ENCODE data around the gene RNASE3.

The RNASE3 gene

DNA sequence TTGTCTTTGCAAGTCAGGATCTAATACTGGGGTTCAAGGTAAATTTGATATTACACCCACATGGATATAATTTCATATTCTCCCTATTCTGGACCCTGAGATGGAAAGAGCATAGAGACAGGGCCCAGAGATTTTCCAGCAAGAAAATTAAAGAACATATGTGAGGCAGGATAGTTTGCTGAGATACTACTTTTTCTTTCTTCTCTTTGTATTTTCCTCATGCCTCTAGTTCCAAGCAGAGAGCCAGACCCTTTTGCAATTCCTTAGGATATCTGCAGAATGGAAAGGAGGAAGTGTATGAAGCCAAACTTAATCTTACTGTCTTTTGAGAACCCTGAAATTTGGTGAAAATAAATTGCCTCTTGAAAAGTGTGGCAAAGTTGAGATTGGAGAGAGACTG lies 34.0 kb upstream of the RNASE3 start:
- TF ChIP-seq, protein P1, sequence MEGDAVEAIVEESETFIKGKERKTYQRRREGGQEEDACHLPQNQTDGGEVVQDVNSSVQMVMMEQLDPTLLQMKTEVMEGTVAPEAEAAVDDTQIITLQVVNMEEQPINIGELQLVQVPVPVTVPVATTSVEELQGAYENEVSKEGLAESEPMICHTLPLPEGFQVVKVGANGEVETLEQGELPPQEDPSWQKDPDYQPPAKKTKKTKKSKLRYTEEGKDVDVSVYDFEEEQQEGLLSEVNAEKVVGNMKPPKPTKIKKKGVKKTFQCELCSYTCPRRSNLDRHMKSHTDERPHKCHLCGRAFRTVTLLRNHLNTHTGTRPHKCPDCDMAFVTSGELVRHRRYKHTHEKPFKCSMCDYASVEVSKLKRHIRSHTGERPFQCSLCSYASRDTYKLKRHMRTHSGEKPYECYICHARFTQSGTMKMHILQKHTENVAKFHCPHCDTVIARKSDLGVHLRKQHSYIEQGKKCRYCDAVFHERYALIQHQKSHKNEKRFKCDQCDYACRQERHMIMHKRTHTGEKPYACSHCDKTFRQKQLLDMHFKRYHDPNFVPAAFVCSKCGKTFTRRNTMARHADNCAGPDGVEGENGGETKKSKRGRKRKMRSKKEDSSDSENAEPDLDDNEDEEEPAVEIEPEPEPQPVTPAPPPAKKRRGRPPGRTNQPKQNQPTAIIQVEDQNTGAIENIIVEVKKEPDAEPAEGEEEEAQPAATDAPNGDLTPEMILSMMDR (IDR thresholded peaks at IDR 0.05; ENCODE audit: low read depth, low read length, missing control alignments), result no peak
- Histone ChIP-seq H3K27me3 (replicated peaks) (no peaks in the 10 kb centered on the region), H3K27ac (no peak overlapping the region), H3K4me3 (ENCODE audit: low read depth, low read length) (no peak overlapping the region), H3K36me3 (replicated peaks) (no peaks in the 10 kb centered on the region)
- in situ Hi-C loops (cut with HindIII; ENCODE audit: low pct_ligation_motif_present, low sequenced_read_pairs), result no loop called here
- no peak for DNase-seq

DNA sequence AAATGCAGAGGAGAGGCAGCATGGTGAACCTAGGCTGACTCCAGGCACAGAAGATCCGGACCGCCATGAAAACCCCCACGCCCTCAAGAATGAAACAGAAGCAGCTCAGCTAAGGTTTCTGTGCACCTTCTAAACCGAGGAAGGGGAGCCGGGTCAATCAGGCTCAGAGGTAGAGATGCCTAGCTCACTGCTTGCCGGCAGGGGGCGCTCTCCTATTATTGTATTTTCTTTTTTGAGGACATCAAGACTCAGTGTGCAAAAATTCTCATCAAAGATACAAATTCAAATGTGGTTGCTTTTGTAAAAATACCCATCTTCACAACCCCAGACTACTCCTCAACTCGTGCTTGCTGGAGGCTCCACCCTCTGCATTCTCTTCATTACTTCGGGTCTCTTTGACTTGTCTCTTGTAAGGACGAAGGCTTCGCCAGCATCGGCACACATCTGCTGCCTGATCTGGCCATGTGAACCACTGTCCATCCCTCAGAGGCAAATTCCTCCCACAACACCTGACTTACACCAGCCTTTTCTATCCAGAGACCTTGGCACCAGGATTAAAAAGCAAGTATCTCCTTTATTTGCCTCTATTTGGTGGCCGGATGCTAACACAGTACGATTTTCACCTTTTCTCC lies 33.4 kb upstream of the RNASE3 start:
- in situ Hi-C loops (cut with HindIII; ENCODE audit: low pct_ligation_motif_present, low sequenced_read_pairs), result no loop called here
- Histone ChIP-seq H3K27me3 (replicated peaks) (no peaks in the 10 kb centered on the region), H3K4me3 (ENCODE audit: low read depth, low read length) (no peak overlapping the region), H3K27ac (no peak overlapping the region), H3K36me3 (replicated peaks) (no peaks in the 10 kb centered on the region)
- DNase-seq, result peak; percentile 42
- TF ChIP-seq, protein P1 (IDR thresholded peaks at IDR 0.05; ENCODE audit: low read depth, low read length, missing control alignments), result peak; percentile 89

DNA sequence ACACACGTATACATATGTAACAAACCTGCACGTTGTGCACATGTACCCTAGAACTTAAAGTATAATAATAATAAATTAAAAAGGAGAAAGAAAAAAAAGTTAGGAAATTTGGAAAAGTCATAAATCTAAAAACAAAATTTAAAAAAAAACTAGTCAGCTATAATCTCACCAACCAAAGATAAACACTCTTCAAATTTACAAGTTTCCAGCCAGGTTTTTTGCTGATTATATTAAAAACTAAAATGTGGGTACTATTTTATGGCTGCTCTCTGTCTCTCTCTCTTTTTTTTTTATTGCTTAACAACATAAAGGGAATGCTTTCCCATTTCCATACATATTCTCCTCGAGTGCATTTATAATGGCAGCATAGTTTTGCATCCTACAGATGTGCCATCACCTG lies 25.0 kb upstream of the RNASE3 start:
- H3K27me3 ChIP-seq (replicated peaks), result no peaks in the 10 kb centered on the region
- in situ Hi-C loops (cut with HindIII; ENCODE audit: low pct_ligation_motif_present, low sequenced_read_pairs), result no loop called here
- H3K4me3 ChIP-seq (ENCODE audit: low read depth, low read length), result no peak overlapping the region
- H3K27ac ChIP-seq, result no peak overlapping the region
- TF ChIP-seq, protein P1 (IDR thresholded peaks at IDR 0.05; ENCODE audit: low read depth, low read length, missing control alignments), result no peak
- no peaks in the 10 kb centered on the region for H3K36me3 ChIP-seq (replicated peaks)
- no peak for DNase-seq

DNA sequence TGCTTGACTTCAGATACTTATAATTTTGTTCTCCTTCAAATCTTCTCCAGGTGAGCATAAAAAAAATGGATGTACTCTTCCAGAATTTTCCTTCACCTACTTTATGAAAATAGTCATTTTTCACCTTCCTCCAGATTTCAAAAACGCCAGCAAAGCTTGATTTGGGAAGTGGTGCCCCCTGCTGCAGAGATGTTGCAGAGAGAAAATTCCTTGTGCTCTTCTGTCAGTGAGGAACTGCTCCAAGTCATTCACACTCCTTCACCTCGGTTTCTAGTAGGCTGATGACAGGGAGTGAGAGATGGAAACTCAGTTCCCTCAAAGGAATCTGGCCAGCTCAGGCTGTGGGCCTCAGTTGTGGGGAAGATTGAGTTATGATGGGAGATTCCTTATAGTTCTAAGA lies 24.2 kb upstream of the RNASE3 start:
- TF ChIP-seq, protein P1 (IDR thresholded peaks at IDR 0.05; ENCODE audit: low read depth, low read length, missing control alignments), result peak; percentile 66
- DNase-seq, result peak; percentile 9
- in situ Hi-C loops (cut with HindIII; ENCODE audit: low pct_ligation_motif_present, low sequenced_read_pairs), result no loop called here
- Histone ChIP-seq H3K27ac (no peak overlapping the region), H3K36me3 (replicated peaks) (no peaks in the 10 kb centered on the region), H3K4me3 (ENCODE audit: low read depth, low read length) (no peak overlapping the region), H3K27me3 (replicated peaks) (no peaks in the 10 kb centered on the region)

DNA sequence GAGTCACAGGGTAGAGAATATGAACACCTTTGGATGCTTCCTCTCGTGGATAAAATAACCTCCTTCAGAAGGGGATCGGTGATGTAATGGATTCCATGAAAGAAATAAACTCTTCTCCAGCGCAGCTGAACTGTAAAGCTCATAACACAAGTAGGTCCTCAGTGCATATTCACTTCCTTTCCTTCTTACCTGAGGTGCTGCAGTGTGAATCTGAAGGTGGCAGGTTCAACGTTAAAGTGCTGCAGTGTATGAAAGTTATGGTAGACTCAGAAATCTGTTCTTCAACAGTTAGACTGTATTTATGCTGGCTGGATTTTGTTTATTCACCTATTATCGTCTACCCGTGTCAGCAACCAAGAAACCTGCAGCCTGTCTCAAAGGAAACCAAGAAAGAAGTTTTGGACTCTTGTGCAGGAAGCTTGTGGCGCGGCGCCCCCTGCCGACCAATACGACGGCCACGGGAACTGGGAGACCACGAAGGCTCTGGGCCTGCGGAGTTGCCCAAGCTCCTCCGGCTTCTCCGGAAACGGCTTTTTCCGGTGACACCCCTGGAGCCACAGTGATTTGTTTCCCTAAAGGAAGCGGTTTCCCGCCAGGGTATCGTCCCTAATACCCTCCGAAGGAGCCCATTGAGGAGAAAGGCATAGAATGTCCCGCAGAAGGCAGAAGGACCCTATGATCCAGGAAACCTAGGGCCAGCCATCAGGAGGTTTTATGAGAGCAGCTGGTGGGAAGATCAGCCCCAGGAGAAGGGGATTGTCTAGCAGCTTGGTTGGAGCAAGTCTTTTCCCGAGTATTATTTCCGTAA lies 17.6 kb upstream of the RNASE3 start:
- no peaks in the 10 kb centered on the region for H3K36me3 ChIP-seq (replicated peaks)
- H3K27me3 ChIP-seq (replicated peaks), result no peaks in the 10 kb centered on the region
- DNase-seq, result peak; percentile 61
- in situ Hi-C loops (cut with HindIII; ENCODE audit: low pct_ligation_motif_present, low sequenced_read_pairs), result no loop called here
- no peak overlapping the region for H3K27ac ChIP-seq
- TF ChIP-seq, protein P1 (IDR thresholded peaks at IDR 0.05; ENCODE audit: low read depth, low read length, missing control alignments), result peak; percentile 88
- peak overlapping the region; percentile 17 for H3K4me3 ChIP-seq (ENCODE audit: low read depth, low read length)

Data from brain microvascular endothelial cell (primary cell).